SK-N-MC (cell line): ENCODE data around the gene NDNF.

Experiments used
- EZH2 ChIP-seq: fragments of 200-600 bp; sonication (generic); IDR thresholded peaks from one replicate; pipeline ENCODE4 v1.6.1; 2017; ENCODE audit warnings: antibody characterized with exemption
- FOXP2 ChIP-seq: optimal IDR thresholded peaks from 2 replicates; pipeline ENCODE3; 2011; ENCODE audit warnings: mild to moderate bottlenecking, moderate library complexity; ENCODE audit not compliant: insufficient read depth; ENCODE audit errors: extremely low read length, control extremely low read depth
- POLR2AphosphoS5 ChIP-seq: IDR thresholded peaks from 2 replicates; pipeline ENCODE4 v1.6.1; 2012; ENCODE audit warnings: mild to moderate bottlenecking, low read depth, low read length, borderline replicate concordance

- TF ChIP-seq EZH2 (no peak), POLR2AphosphoS5 (no peak), FOXP2 (no peak)
Observed at GRCh38 chr4:121018543-121018942, 53.8 kb downstream of the NDNF start.
